GM21737 (cell line): ENCODE measurements around the gene HOXB4.

Experiments
- ATAC-seq: cut with Tn5 transposase; IDR thresholded peaks from one replicate; pipeline ENCODE4 v1.9.1; 2021; ENCODE audit warnings: mild to moderate bottlenecking, moderate library complexity; ENCODE audit not compliant: unreplicated experiment

HOXB4 gene

DNA sequence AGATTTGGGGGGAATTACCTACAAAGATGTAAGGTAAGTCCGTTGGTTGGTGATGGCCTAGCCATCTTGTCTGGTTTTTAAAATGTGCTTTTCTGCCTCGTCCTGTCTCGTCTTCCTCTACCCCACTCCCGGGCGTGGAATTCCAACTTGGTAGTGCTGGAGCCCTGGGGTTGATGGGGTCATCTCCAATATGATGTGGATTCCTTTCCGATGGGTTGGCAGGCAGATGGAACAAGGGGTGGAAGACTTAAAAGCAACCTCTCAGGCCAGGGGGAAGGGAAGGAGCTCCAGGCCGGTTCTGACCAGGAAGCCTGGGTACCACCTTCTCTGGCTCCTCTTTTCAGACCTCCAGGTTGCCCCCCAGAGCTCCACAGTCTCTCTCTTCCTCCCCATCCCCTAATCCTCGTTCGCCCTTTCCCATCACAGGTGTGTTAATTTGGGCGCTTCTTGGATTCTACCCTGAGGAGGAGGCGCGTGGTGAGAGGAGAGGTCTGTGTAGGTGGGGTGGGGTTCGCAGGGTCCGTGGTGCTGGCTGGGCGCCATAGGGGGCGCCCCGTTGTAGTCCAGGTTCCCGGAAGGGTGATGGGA, 28.1 kb downstream of the HOXB4 start:
- no peak for ATAC-seq

DNA sequence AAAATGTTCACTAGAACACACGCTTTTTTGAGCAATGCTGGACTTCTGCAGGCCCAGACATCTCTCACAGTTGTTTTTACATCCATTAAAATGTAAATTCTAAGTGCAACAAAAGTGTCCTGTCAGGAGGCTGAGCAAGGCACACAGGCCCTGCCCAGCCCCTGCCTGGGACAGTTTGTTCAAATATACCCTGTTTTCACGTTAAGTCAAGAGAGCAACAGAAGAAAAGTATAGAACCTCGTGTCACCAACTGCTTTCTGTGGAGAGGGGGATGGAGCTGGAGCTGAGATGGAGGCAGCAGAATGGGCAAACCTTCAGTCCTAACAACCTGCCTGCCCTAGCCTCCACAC, 28.9 kb downstream of the HOXB4 start:
- ATAC-seq: no peak

DNA sequence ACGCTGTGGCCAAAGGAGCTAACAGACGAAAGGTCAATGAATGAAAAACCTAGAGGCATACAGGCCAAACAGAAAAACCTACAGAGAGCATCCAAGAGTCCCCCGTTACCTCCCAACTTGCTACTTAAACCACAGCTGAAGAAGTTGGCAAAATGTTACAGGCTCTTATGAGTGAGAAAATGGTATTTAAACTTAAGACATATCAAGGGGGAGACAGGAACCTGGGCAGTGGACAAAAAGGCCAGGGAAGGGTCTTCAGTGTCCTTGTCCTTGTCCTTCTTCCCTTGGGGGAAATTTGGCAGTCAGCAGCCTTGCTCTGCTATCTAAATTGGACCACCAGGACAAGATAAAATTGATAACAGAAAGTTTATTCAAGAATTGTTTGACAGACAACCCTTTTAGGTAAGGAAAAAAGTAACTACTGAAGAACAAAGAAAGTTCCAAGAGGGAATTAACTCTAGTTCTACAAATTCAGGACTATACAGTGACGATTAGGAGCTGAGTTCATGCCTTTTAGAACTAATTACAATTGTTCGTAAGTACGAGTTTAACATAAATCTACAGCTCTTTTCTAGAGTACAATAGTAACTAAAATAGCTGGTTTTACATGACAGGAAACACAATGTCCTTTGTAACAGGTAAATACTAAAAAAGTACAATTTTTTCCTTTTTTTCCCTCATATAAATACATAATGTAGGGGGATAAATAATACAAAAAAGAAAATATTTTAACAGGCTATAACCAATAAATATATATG, 29.4 kb downstream of the HOXB4 start:
- ATAC-seq: no peak

DNA sequence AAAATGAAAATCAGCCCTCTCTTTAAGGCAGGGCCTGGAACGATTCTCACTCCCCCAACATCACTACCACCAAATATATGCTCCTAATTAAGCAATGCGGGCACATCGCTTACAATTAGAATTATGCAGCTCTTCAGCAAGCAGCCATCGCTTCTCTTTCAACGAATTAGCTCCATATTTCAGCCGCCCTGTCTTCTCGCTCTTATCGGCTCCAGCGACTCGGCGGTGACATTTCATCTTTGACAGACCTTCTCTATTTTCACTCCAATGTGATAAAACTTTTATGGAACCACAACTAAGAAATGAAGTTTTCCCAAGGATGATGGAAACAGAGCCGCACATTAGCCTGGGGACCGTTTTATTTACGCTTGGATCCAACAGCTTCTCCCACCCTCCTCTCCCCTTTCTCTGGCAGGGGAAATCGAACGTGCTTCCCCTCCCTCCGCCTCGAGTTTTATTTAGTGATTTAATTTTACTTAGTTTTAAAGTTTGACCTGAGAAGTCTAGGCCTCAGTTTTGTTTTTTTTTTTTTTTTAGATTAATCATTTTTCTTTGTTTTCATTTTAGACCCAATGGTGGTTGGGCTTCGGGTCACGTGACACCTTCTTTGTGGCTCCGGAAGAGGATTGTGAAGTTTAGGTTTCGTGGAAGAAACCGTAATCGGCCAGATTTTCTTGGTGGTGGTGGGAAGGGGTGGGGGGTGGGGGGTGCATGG, 30.2 kb downstream of the HOXB4 start:
- ATAC-seq: no peak

DNA sequence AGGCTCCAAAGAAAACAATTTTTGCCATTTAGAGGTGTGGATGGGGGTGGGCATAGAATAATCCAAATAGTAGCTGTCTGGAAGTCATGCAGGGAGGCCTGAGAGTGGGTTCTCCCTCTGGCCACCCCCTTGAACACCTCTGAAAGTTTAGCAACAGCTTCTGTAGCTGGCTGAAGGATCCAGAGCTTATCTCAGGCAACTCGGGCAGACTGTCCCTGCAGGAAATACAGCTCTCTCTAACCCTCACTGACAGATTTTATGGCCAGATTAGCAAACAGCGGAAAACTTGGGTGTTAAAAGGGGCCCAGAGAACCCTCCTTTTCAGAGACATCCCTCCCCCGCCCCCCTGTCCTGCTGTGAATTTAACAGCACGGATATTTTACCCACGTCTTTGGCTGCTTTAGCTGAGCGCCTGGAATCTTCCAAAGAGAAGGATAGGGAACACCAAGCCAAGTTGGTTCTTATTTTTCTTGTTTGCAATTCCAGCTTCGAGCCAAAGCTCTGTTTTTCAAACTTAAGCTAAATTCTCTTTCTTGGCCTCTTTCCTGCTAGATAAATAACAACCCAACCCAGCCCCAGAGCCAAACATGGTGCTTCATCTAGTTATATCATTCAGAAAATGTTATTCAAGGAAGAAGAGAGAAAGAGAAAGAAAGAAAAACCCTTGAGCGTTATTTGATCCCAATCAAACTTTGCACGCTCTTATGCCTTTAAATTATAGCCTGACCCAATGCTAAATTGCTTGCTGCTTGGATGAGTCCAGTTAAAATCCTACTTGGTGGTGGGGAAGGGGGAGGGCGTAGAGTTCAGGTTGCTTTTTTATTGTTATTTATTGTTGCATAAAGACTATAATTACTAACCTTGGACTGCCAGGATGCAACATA, 31.0 kb downstream of the HOXB4 start:
- ATAC-seq: no peak

DNA sequence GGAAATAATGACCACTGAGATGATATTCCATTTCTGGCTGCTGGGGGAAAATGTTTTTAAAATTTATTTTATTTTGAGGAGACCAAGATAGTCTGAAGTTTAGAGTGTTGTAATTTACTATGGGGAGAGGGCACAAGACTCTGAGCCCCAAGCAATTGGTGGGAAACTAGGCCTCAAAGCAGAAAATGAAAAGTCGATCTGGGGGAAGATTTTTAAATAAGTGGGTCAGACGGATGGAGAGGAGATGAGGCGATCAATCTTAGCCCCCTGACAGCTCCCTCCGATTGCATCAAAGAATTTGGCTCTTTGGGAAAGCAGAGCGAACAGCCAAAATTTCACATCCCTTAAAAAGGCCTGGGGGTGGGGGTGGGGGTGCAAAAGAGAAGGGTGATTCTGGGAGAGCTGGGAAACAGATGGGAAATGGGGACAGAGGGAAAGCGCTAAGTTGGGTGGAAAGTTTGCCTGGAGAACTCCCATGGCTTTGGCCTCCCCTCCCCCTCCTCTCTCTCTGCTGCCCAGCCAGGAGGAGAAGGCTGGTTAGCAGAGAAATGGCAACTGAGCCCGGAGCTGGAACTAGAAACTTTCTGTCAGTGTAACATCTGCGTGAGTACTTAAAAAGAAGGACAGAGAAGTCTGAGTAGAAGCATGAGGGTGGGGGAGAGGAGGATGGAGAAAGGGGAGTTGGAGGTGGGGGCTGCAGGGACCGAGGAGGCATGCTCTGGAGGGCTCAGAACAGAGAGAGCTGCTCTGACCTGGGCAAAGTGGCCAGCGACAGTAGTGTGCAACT, 31.8 kb downstream of the HOXB4 start:
- no peak for ATAC-seq

DNA sequence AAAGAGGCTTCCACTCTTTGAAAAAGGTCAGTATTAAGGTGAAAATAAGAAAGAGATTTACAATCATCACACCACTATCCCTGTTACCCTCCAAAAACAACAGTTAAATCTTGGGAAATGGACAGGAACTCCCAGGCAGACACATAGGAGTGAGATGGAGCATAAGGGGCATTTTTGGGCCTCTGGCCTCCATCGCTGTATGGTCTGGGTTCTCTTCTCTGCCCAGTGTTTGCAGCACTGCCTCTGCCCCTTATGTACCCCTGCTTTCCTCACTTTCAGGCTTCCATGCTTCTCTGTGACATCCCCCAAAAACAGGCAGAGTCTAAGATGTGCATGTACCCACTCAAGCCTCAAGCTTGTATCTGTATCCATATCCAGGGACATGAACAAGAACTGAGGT, 32.6 kb downstream of the HOXB4 start:
- no peak for ATAC-seq

DNA sequence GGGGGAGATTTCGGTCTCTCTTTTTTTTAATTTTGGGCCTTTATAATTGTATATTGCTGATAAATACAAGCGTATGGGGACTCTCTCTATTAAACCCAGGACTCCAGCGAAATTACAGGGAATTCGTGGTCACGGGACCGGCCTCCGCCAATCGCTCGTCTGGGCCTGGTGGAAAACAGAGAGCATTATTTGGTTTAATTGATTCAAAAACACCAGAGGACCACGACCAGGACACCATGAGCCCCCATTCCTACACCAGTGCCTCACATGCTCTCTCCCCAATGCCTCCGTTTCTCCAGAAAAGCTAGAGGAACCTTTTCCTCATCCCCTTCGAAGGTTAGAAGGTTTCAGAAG, 33.2 kb downstream of the HOXB4 start, which contains the start of gene HOXB2:
HOXB2 (minus strand) TSS at position 88 of the 354 bp plus-strand sequence. CDS start 198 bp downstream, outside the sequence.
- ATAC-seq: no peak

DNA sequence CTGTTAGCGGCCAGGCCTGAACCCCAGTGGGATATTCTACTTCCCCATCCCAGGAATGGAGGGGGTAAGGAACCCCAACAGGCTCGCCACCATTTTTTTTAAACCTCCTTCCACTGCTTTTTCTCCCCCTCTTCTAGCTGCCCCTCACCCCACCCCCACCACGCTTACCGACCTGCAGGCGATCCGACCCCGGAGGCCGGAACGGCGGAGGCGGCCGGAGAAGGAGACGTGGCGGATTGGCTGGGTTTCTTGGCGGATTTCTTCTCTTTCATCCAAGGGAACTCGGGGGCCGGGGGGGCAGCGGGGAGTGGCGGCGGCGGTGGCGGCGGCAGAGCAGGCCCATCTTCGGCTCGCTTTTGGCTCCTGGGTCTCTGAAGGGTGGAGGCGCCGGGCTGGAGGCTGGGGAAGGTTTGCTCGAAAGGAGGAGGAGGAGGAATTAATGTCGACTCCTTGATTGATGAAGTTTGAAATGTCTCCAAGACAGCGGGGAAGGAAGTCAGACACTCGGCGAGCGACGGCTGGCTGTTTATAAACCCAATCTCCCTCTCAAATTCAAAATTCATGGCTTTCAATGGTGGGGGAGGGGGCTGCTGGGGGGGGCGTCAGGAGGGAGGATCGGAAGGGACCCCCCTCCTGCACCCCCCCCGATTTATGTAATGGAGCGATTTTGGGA, 33.7 kb downstream of the HOXB4 start:
- ATAC-seq: no peak

DNA sequence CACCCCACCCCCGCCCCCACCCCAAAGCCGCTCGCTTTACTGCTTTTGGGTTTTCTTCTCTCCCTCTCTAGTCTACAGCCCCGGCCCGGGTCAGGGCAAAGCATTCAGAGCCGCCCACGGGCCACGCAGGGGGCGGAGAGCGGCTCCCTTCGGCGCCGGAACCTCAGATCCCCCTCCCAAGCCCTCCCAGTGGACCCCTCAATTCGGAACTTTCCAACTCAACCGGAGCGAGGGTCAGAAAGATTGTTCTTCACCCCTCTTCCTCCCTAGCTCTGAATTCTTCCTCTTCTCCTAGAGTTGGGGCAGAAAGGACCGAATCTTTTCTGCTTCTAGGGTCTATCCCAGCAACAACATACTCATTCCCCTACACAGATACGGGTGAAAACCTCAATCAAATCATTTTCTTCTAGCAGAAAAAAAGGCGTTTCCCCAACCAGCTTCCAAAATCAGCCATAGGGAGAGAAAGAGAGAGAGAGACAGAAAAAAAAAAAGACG, 34.2 kb downstream of the HOXB4 start:
- ATAC-seq: peak; percentile 12

DNA sequence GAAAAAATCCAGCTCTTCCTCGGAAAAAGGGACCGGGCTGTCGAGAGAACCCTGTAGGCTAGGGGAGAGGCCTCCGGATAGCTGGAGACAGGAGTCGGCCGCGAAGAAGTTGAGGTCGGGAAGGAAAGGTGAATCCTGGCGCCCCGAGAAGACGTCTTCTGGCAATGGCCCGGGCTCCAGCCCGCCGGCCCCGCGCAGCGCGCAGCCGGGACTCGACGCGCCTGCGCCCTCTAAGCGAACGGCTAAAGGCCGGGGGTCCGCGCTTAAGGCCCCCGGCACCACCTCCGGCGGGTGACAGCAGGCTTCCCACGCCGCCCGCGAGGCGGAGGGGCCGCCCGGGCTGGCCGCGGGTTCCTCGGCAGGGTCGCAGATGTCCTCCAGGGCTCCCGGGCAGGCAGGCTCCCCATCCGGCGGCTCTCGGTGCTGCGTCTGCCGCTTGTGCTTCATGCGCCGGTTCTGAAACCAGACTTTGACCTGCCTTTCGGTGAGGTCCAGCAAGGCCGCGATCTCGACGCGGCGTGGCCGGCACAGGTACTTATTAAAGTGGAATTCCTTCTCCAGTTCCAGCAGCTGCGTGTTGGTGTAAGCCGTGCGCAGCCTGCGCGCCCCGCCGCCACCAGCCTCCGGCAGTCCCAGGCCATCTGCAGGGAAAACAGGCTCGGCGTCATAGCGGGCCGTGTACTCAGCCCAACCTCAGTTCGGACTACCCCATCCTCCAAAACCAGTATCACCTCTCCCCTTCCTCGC, 34.9 kb downstream of the HOXB4 start:
- peak; percentile 44 for ATAC-seq

DNA sequence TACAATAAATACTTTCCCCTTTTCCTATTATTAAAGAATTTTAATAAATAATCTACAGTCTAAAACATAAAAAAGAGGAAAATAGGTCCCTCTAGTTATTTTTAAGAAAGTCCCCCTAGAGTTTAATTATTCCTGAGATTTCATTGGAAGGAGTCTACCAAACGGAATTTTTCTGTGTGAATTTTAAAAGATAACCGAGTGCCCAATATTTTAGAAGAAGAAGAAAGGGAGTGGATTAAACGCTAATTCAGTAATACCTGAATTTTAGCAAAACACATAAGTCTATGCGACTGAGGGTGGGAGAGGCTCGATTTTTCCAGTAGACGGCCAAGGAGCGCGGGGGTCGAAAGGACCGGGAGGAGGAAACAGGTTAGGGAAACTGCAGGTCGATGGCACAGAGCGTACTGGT, 35.4 kb downstream of the HOXB4 start:
- no peak for ATAC-seq

DNA sequence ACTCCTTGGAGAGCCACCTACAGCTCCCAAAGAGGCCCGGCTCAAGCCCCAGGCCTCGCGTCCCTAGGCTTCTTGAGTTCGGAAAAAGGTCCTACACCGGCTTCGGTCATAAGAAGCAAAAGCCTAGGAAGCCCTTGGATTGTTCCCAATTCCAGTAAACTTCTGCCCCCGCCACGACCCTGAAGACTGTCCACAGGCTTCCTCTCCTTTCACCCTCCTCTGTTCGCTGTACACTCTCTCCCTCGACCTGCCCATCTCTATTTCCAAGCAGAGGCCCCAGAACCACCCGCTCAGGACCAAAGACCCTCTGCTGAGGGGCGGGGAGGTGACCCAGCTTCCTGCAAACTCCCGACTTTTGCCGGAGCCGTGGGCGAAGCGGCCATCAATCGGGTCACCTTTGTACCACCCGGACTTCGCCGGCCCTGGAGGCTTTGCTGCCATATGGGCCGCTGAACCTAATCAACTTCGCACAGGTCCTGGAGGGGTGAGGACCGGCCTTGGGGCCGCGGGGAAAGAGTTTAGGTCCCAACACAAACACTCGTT, 36.0 kb downstream of the HOXB4 start:
- no peak for ATAC-seq

DNA sequence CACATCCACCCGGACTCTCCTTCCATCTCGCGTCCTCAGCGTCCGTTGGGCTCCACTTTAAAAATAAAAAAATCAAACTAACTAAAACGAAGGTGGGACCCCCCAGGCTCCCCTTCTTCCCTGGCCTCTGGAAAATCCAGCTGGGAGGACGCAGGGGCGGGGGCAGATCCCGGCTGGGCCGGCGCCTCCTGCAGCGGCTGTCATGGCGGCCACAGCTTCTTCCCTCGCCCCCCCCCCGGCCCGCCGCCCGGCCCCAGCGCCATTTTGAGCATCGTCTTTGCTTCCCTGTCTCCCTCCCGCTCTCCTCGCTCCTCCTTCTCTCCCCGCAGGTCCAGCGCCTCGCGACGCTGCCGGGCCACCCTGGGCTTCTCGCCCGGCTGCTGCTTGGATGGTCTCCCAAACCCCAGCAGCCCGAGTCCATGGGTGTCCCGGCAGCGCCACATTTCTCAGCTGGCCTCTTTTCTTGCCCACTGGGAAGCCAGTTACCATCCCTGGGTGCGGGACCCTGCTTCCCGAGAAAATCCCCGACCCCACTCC, 36.5 kb downstream of the HOXB4 start:
- no peak for ATAC-seq

DNA sequence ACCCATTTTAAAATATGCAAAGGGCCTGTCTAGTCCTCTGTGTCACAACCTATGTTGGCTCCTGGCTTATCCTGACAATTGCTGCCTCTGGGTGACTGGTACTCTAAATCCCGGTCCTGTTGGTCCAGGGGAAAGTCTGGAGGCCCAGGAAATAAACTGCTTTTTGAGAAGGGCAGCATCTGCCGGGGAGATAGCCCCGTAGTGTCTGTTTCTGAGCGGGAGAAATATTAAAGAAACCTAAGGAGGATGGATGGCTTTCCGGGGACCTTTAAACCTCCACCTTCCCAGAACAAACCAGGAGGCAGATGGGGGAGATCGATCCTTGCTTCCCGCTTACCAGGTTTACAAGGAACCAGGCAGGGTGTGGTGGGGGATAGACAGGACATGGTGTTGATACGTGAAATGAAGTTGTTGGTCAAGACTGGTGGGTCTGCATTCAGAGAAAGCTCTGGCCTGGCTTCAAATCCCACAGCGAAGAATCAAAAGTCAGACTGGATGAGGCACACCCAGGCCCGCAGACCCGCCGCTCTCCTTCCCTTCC, 37.0 kb downstream of the HOXB4 start:
- no peak for ATAC-seq

DNA sequence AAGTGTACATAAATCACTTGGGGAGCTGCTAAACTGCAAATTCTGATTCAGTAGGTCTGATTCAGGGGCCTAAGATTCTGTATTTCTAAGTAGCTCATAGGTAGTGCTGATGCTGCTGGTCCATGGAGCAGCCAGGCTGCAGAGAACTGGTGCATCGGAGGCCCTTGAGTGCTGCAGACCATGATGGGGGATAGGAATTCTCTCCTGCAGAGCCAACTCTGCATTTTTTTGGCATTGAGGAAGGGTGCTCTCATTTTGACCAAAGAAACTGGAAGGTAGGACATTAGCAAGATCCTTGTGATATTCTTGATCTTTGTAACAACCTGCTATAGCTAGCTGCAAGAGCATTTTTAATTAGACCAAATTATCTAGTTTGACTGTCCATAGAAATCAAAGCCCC, 37.9 kb downstream of the HOXB4 start:
- no peak for ATAC-seq

DNA sequence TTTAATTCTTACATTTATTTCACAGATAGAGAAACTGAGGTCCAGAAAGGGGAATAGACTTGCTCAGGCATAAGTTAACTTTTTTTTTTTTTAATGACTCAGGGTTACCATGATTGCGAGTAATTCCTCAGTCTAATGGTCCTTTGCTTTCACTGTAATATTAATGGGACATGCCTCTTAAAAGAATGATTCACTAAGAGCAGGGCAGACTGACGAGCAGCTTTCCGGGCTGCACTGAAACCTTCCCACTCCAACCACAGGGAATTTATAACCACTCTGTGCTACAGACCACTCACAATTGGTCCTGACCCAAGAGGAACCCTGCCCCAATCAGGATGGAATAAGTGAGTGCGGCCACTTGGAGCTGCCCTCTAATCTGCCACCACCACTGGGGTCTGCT, 39.0 kb downstream of the HOXB4 start:
- no peak for ATAC-seq

DNA sequence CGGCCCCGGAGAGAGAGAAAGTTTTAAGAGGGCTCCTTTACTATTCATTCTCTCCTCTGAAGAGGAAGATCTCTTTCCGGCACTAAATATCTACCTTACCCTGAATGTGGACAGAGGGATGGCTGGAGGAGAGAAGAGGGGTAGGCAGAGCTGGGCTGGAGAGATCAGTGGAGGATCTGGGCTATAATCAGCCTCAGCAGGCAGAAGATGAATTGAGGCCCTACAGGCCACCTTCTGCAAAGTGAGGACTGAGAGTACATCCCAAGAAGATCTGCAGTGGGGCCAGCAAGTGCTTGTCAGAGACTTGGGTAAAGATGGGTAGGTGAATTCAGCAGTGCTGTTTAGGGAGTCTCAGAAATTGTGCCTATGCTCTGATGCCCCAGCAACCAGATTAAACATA, 40.8 kb downstream of the HOXB4 start:
- ATAC-seq: no peak
